Transverse colon (tissue), 4 donors: ENCODE data around the gene DNAL1. TPM values are rescaled to one million over a fixed set of nuclear protein-coding genes. Genes with fewer than 3 reads are reported as not detected.

Experiments
- DNase-seq: peaks from one replicate; pipeline ENCODE4 v3.0.0-alpha.2; 2019
- H3K27ac ChIP-seq, 4 donors: fragments of 200-600 bp; sonication (generic); 2 replicates each; pipeline ENCODE4 v1.5.1; 2016 to 2018; ENCODE audit warnings: inconsistent platforms in 4 of 4
- H3K27me3 ChIP-seq: fragments of 200-600 bp; sonication (generic); 2 replicates; pipeline ENCODE4 v1.5.1; 2017; ENCODE audit warnings: inconsistent platforms
- H3K36me3 ChIP-seq, 4 donors: fragments of 200-600 bp; sonication (generic); 2 replicates each; pipeline ENCODE4 v1.5.1; 2017 to 2019; ENCODE audit warnings: inconsistent platforms in 4 of 4
- H3K4me1 ChIP-seq, 4 donors: fragments of 200-600 bp; sonication (generic); 2 replicates each; pipeline ENCODE4 v1.5.1; 2017 to 2020; ENCODE audit warnings: inconsistent platforms in 4 of 4
- H3K4me3 ChIP-seq, 4 donors: fragments of 200-600 bp; sonication (generic); 1 replicate in 1 of 4; 2 replicates in 3 of 4; pipeline versions ENCODE4 v1.5.1 to v1.6.1; 2017 to 2019; ENCODE audit warnings: inconsistent platforms in 4 of 4
- H3K9me3 ChIP-seq, 2 donors: fragments of 200-600 bp; sonication (generic); 2 replicates each; pipeline ENCODE4 v1.5.1; 2017 to 2019; ENCODE audit warnings: inconsistent platforms in 2 of 2
- EP300 ChIP-seq: sonication (generic); formaldehyde crosslinking; IDR thresholded peaks from one replicate; pipeline ENCODE4 v1.6.1; 2017; ENCODE audit warnings: antibody characterized with exemption, low read depth
- POLR2A ChIP-seq: fragments of 450-650 bp; IDR thresholded peaks from one replicate; pipeline ENCODE4 v1.6.1; 2016; ENCODE audit warnings: antibody characterized with exemption, mild to moderate bottlenecking, moderate library complexity
- POLR2AphosphoS5 ChIP-seq, 3 donors: sonication (generic); formaldehyde crosslinking; IDR thresholded peaks; one replicate each; pipeline ENCODE4 v1.6.1; 2016; ENCODE audit warnings: antibody characterized with exemption in 3 of 3
- WGBS, 2 donors: methylation state at CpG; one replicate each; pipeline ENCODE4 v1.1.5; 2018; ENCODE audit warnings: low coverage in 1 of 2; 5-methylcytosine and 5-hydroxymethylcytosine counted together
- in situ Hi-C, 4 donors: fragments of 200-750 bp; cut with MboI; loops; one replicate each; pipeline versions ENCODE4 v1.15.0 to v1.15.1; 2017; ENCODE audit warnings: low sequenced_read_pairs in 3 of 4, low pct_ligation_motif_present in 1 of 4, low pct_unique_long_range_greater_than_20kb in 1 of 4
- intact Hi-C: fragments of 100-400 bp; cut with DNase I; formaldehyde crosslinking; loops from one replicate; pipeline ENCODE4 v1.15.1; 2023; ENCODE audit warnings: low total_unique reads
- total RNA-seq, 4 donors: library from RNA; depleted of rRNA; stranded (reverse); fragments of >200 nt; gene quantifications; one replicate each; pipeline ENCODE4 v1.1.0, GENCODE V29; 2016
- TF ChIP-seq, protein P1 (sequence below), 5 experiments: fragments of 200-600 bp in 3 of 5; fragments of 450-650 bp in 2 of 5; sonication (generic) in 3 of 5; IDR thresholded peaks; 1 replicate in 2 of 5; 2 replicates in 3 of 5; pipeline ENCODE4 v1.5.1; 2016 to 2017; ENCODE audit warnings: antibody characterized with exemption in 5 of 5, inconsistent platforms in 3 of 5, mild to moderate bottlenecking in 2 of 5, moderate library complexity in 1 of 5

The DNAL1 gene
- total RNA-seq, 4 donors from 2014 or later: 0.80 to 6.3 (median 2.9) TPM

DNA sequence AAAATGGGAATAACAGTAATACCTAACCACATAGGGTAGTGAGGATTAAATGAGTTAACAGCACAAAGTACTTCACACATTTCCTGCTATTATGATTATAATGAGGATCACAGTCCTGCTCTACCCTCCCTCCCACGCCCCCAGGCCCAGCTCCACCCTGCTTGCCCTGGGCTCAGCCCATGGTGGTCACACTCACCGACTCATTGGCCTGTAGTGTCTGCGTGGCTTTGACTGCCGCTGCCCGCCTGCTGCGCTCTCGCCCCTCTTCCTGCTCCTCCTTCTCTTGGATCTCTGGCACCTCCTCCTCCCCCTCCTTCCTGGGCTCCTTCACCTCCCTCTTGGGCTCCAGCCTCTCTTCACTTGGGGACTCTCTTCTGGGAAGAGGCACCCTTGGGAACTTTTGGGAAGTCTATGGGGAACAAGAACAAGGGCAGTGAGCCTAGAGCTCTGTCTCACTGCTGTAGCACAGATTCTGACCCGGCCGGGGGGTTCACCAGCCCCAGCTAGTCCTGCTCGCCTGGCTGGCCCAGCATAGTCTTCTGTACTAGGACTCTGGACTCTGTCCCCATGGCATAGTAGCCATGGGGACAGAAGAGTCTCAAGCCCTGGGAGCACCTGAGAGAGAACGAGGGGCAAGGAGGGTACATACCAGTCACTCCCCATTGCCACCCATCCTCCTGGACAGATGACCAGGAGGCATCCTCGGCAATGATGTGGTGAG is 76.5 kb downstream of the DNAL1 start:
- H3K9me3 ChIP-seq: no peaks in the 10 kb centered on the region
- no peak overlapping the region for H3K4me3 ChIP-seq
- 90 to 98% methylated on average over 6 to 12 of the region's 12 CpGs for WGBS, 2 donors
- in situ Hi-C loops (no loop called here), intact Hi-C loops (loop anchor here (10.0 kb wide), 2 partner anchors 104 to 134 kb away; partner anchors contain the start of gene PTGR2)
- TF ChIP-seq EP300 (no peak), POLR2A (no peak), POLR2AphosphoS5 (IDR thresholded peaks at IDR 0.05) (no peak)
- TF ChIP-seq, protein P1, sequence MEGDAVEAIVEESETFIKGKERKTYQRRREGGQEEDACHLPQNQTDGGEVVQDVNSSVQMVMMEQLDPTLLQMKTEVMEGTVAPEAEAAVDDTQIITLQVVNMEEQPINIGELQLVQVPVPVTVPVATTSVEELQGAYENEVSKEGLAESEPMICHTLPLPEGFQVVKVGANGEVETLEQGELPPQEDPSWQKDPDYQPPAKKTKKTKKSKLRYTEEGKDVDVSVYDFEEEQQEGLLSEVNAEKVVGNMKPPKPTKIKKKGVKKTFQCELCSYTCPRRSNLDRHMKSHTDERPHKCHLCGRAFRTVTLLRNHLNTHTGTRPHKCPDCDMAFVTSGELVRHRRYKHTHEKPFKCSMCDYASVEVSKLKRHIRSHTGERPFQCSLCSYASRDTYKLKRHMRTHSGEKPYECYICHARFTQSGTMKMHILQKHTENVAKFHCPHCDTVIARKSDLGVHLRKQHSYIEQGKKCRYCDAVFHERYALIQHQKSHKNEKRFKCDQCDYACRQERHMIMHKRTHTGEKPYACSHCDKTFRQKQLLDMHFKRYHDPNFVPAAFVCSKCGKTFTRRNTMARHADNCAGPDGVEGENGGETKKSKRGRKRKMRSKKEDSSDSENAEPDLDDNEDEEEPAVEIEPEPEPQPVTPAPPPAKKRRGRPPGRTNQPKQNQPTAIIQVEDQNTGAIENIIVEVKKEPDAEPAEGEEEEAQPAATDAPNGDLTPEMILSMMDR (IDR thresholded peaks at IDR 0.05): no peak
- peak overlapping the region; percentile 5 to 12 (median 8) for H3K27ac ChIP-seq
- DNase-seq: no peak
- no peaks in the 10 kb centered on the region for H3K27me3 ChIP-seq
- H3K36me3 ChIP-seq: peaks cover 0 to 56% (median 22%) of the 10 kb centered on the region in 4 donors
- H3K4me1 ChIP-seq: peaks cover 18 to 53% (median 30%) of the 10 kb centered on the region in 4 donors

DNA sequence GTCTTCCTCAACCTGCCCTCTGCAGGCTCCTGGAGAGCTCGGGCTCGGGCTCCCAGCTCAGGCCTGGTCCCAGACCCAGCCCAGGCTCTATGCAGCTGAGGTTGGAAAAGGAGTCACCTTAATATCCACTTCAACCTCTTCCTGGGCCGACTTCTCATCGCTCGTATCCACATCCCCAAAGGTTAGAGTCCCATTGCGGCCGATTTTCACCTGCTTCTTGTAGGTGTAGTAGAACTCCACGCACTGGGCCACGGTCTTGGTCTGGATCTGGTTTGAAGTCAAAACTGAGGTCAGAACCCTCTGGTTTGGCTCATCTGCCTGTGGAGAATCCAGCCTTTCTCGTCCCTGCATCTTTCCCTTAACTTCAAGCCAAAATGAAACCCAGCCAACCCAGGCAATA is 77.8 kb downstream of the DNAL1 start:
- 60 to 92% methylated on average over 1 to 10 of the region's 10 CpGs for WGBS, 2 donors
- H3K27ac ChIP-seq: peak overlapping the region in 3 of 4 donors; percentile 79 to 89 (median 82)
- in situ Hi-C loops: no loop called here

DNA sequence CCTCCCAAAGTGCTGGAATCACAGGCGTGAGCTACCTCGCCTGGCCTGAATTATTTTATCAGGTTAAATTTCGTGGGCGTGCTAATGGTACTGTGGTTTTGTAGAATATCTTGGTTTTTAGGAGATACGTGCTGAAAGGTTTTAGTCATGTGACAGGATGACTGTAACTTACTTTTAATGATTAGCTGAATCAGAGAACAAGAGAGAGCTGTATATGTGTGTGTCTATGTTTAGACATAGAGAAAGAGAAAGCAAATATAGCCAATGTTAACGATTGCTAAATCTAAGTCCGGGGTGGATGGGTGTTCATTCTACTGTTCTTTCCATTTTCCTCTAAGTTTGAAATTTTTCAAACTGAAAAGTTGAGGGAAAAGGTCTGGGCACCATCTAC is 78.6 kb downstream of the DNAL1 start:
- no peak for DNase-seq
- H3K36me3 ChIP-seq: peaks cover 0 to 71% (median 25%) of the 10 kb centered on the region in 4 donors
- H3K9me3 ChIP-seq: no peaks in the 10 kb centered on the region
- peaks cover 22 to 54% (median 26%) of the 10 kb centered on the region in 4 donors for H3K4me1 ChIP-seq
- H3K27ac ChIP-seq: peak overlapping the region; percentile 77 to 89 (median 80)
- intact Hi-C loops: loop anchor here (10.0 kb wide), 2 partner anchors 101 to 131 kb away; partner anchors contain the start of gene PTGR2
- no peak overlapping the region for H3K4me3 ChIP-seq
- no peaks in the 10 kb centered on the region for H3K27me3 ChIP-seq
- WGBS, 2 donors: 48 to 72% methylated on average over 5 to 7 of the region's 7 CpGs
- TF ChIP-seq POLR2AphosphoS5 (IDR thresholded peaks at IDR 0.05) (no peak), EP300 (no peak), POLR2A (no peak)
- TF ChIP-seq, protein P1 (IDR thresholded peaks at IDR 0.05): no peak
- in situ Hi-C loops: no loop called here

More for the DNA sequence above, 77.8 kb downstream of the DNAL1 start:
- Histone ChIP-seq H3K36me3 (peaks cover 0 to 69% (median 25%) of the 10 kb centered on the region in 4 donors), H3K4me1 (peaks cover 18 to 54% (median 26%) of the 10 kb centered on the region in 4 donors), H3K4me3 (no peak overlapping the region), H3K27me3 (no peaks in the 10 kb centered on the region), H3K9me3 (no peaks in the 10 kb centered on the region)
- intact Hi-C loops: loop anchor here (10.0 kb wide), 2 partner anchors 102 to 132 kb away; partner anchors contain the start of gene PTGR2
- TF ChIP-seq, protein P1 (IDR thresholded peaks at IDR 0.05): no peak
- TF ChIP-seq POLR2AphosphoS5 (IDR thresholded peaks at IDR 0.05): no peak
- no peak for TF ChIP-seq POLR2A
- TF ChIP-seq EP300: no peak
- no peak for DNase-seq

DNA sequence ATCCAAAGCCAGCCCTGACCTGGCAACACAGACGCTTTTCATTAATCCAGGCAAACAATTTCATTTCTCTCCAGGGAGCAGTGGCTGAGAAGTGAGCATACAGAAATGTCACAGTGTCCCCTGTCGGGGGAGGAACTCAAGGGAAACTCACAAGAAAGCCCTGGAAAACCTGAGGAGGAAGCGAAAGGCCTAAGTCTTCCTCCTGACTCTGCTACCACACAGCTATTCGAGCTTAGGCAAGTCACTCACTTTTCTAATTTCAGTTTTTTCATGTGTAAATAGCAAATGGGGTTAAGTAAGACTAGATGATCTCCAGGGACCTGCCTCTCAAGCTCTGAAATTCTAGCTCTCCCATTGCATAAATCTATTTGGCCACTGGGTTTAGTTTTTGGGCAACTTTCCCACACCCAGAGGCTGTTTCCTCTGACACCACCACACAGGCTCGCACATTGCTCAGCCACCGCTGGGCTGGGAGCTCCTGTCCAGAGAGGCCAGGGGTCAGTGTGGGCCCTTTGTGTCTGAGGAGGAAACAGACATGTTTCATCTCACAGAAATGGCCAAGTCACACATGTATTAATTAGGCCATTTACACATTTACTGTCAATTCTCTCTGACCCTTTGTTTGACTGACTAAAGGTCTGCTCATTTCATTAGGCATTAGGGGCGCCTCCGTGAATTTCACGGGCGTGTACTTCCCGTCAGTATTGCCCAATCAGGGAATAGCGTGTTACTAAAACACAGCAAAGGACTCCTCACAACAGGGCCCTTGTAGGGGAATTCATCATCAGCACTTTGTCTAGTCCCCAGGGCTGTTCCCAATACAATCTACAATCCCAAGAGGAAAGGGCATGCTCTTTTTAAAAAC is 79.2 kb downstream of the DNAL1 start:
- intact Hi-C loops (loop anchor here (2.0 to 10.0 kb wide), 3 partner anchors 31 to 131 kb away; partner anchors contain the start of gene PTGR2), in situ Hi-C loops (no loop called here)
- H3K4me1 ChIP-seq: peaks cover 23 to 56% (median 29%) of the 10 kb centered on the region in 4 donors
- WGBS, 2 donors: 61% methylated on average over 12 of the region's 12 CpGs; no CpG with 5 or more reads in 1 of the 2 donors
- H3K27me3 ChIP-seq: no peaks in the 10 kb centered on the region
- H3K27ac ChIP-seq: peak overlapping the region; percentile 77 to 89 (median 80)
- TF ChIP-seq, protein P1 (IDR thresholded peaks at IDR 0.05): peak in 3 of 5 experiments; percentile 16 to 25 (median 19)
- TF ChIP-seq POLR2A (no peak), POLR2AphosphoS5 (IDR thresholded peaks at IDR 0.05) (peak; percentile 15 to 55 (median 29)), EP300 (peak; percentile 11)
- no peak for DNase-seq
- no peak overlapping the region for H3K4me3 ChIP-seq
- no peaks in the 10 kb centered on the region for H3K9me3 ChIP-seq
- H3K36me3 ChIP-seq: peaks cover 0 to 65% (median 25%) of the 10 kb centered on the region in 4 donors
